HepG2 (cell line): ENCODE measurements around the gene ACSM3. TPM values are rescaled to one million over a fixed set of nuclear protein-coding genes. Genes with fewer than 3 reads are reported as not detected.
A peak's percentile ranks its signal among the peaks of the same experiment; 100 is the strongest.

Experiments used
- ATAC-seq: fragments of 200-7000 bp; cut with Tn5 transposase; 3 replicates; pipeline ENCODE4 v1.9.1; 2020; ENCODE audit warnings: mild to moderate bottlenecking, moderate library complexity
- BruUV-seq: library from RNA; stranded (reverse); fragments of 400-500 nt; replicated peaks from 2 replicates; lab custom pipeline; 2021; lab: Mats Ljungman, UMichigan
- CTCF ChIA-PET: fragments of 300-600 bp; formaldehyde crosslinking; extraction: SDS; loops from one replicate; lab custom pipeline; 2021; ENCODE audit warnings: low total read pairs, inconsistent platforms, low intra/inter-chr PET ratio; lab: Yijun Ruan, JAX
- POLR2A ChIA-PET: fragments of 350-600 bp; sonication (Branson Sonifier 250); formaldehyde crosslinking; loops from one replicate; lab custom pipeline; 2020; ENCODE audit warnings: antibody characterized with exemption, inconsistent platforms; lab: Yijun Ruan, JAX
- DNase-seq: peaks from one replicate; pipeline ENCODE4 v3.0.0-alpha.2; 2015; ENCODE audit warnings: low spot score
- FAIRE-seq: peaks from 3 replicates; lab custom pipeline; 2011; peaks lifted over from hg19 to GRCh38; lab: Jason Lieb, UNC
- H2AFZ ChIP-seq: one replicate; pipeline ENCODE4 v1.6.1; 2011; ENCODE audit warnings: low read length, inconsistent platforms
- H3K27ac ChIP-seq: fragments of 300-600 bp; 3 replicates; pipeline ENCODE4 v1.8.0; 2011; ENCODE audit warnings: mixed run types, mild to moderate bottlenecking, mixed read lengths, low read length, inconsistent platforms; ENCODE audit not compliant: insufficient read depth; ENCODE audit errors: extremely low read length
- H3K27me3 ChIP-seq, 2 experiments: fragments of 200-600 bp in 1 of 2; 2 replicates in 1 of 2; 3 replicates in 1 of 2; pipeline versions ENCODE4 v1.6.0 to v1.8.0; 2011; ENCODE audit warnings: low read length in 2 of 2, mild to moderate bottlenecking in 2 of 2, moderate library complexity in 2 of 2, inconsistent platforms in 1 of 2; ENCODE audit not compliant: insufficient read depth in 2 of 2, control insufficient read depth in 1 of 2
- H3K36me3 ChIP-seq, 2 experiments: fragments of 200-600 bp in 1 of 2; replicated peaks in 1 of 2; 2 replicates in 1 of 2; 3 replicates in 1 of 2; pipeline versions ENCODE4 v1.5.1 to v1.8.0; 2011; ENCODE audit warnings: low read length in 2 of 2, inconsistent platforms in 1 of 2; ENCODE audit not compliant: insufficient read depth in 2 of 2, control insufficient read depth in 1 of 2
- H3K4me1 ChIP-seq: 2 replicates; pipeline ENCODE4 v1.5.1; 2012; ENCODE audit warnings: low read length, inconsistent platforms; ENCODE audit not compliant: insufficient read depth
- H3K4me2 ChIP-seq: 2 replicates; pipeline ENCODE4 v1.6.0; 2011; ENCODE audit warnings: low read depth, low read length, inconsistent platforms
- H3K4me3 ChIP-seq, 3 experiments: fragments of 200-600 bp in 1 of 3; sonication (generic), shearing (Covaris generic) in 1 of 3; replicated peaks in 1 of 3; 2 replicates each; pipeline ENCODE4 v1.5.1; 2011 to 2016; ENCODE audit warnings: low read length in 3 of 3, inconsistent platforms in 2 of 3, low read depth in 2 of 3, mild to moderate bottlenecking in 2 of 3, control low read depth in 1 of 3, mixed read lengths in 1 of 3; ENCODE audit not compliant: insufficient read depth in 1 of 3
- H3K79me2 ChIP-seq: one replicate; pipeline ENCODE4 v1.6.1; 2011; ENCODE audit warnings: low read length, inconsistent platforms; ENCODE audit not compliant: insufficient read depth
- H3K9ac ChIP-seq: 2 replicates; pipeline ENCODE4 v1.6.0; 2011; ENCODE audit warnings: mild to moderate bottlenecking, low read depth, low read length, inconsistent platforms; ENCODE audit not compliant: insufficient read depth
- H3K9me3 ChIP-seq: 2 replicates; pipeline ENCODE4 v1.5.1; 2012; ENCODE audit warnings: mild to moderate bottlenecking, low read length
- H4K20me1 ChIP-seq: 2 replicates; pipeline ENCODE4 v1.6.0; 2011; ENCODE audit warnings: inconsistent platforms, mild to moderate bottlenecking, low read length, moderate library complexity; ENCODE audit not compliant: insufficient read depth
- KLF12 ChIP-seq: sonication (generic); formaldehyde crosslinking; IDR thresholded peaks from 2 replicates; pipeline ENCODE4 v1.4.0; 2020; ENCODE audit warnings: missing genetic modification reagents, borderline replicate concordance
- MLLT10 ChIP-seq: sonication (generic); formaldehyde crosslinking; IDR thresholded peaks from 2 replicates; pipeline ENCODE4 v1.4.0; 2020; ENCODE audit warnings: missing genetic modification reagents
- MZF1 ChIP-seq: sonication (generic); formaldehyde crosslinking; IDR thresholded peaks from 2 replicates; pipeline ENCODE4 v1.8.1; 2023; ENCODE audit warnings: mild to moderate bottlenecking, missing genetic modification reagents, borderline replicate concordance
- ZBTB40 ChIP-seq, 2 experiments: fragments of 450-650 bp in 1 of 2; sonication (generic) in 1 of 2; formaldehyde crosslinking in 1 of 2; IDR thresholded peaks; 2 replicates each; pipeline versions ENCODE4 v1.6.1 to v1.8.0; 2016 to 2022; ENCODE audit warnings: antibody characterized with exemption in 1 of 2, mild to moderate bottlenecking in 1 of 2, missing genetic modification reagents in 1 of 2
- whole genome bisulfite sequencing: methylation state at CpG from one replicate; pipeline ENCODE4 v1.1.6; 2017; ENCODE audit warnings: low lambda C conversion rate; 5-methylcytosine and 5-hydroxymethylcytosine counted together
- in situ Hi-C: cut with HindIII; loops from 2 replicates; pipeline ENCODE4 v1.10.0; 2017; ENCODE audit warnings: low pct_unique_long_range_greater_than_20kb; ENCODE audit not compliant: extremely low pct_ligation_motif_present
- intact Hi-C: fragments of 100-400 bp; cut with micrococcal nuclease; formaldehyde crosslinking; loops from one replicate; pipeline ENCODE4 v1.10.0; 2022; ENCODE audit not compliant: unreplicated experiment
- polyA plus RNA-seq, 8 experiments: library from polyadenylated mRNA; depleted of rRNA in 3 of 8; stranded (reverse) in 7 of 8; unstranded in 1 of 8; fragments of >200 nt; fragmentation: Illumina TruSeq in 4 of 8; extraction: Trizol in 4 of 8; gene quantifications; 2 replicates each; pipeline versions ENCODE4 v1.2.1 to v1.2.3, GENCODE V29; 2011 to 2016; ENCODE audit warnings: low read depth in 4 of 8, missing spikeins in 1 of 8, mixed read lengths in 1 of 8; ENCODE audit not compliant: insufficient read depth in 1 of 8
- total RNA-seq, 5 experiments: library from RNA; depleted of rRNA; stranded (reverse); fragments of >200 nt; fragmentation: Illumina TruSeq; extraction: Trizol; gene quantifications; 2 replicates each; pipeline ENCODE4 v1.2.3, GENCODE V29; 2016; ENCODE audit warnings: low read depth in 1 of 5
- TF ChIP-seq, protein P1 (sequence below): sonication (generic); formaldehyde crosslinking; IDR thresholded peaks from one replicate; pipeline ENCODE4 v1.5.1; 2020; ENCODE audit warnings: mild to moderate bottlenecking, missing genetic modification reagents; ENCODE audit errors: not compliant biosample characterization

The ACSM3 gene
- total and polyA plus RNA-seq, 2 of the 13 experiments (the other 11 are each of a cell fraction or from before 2014, with no cell fraction given), result 74.0 to 108 TPM

DNA sequence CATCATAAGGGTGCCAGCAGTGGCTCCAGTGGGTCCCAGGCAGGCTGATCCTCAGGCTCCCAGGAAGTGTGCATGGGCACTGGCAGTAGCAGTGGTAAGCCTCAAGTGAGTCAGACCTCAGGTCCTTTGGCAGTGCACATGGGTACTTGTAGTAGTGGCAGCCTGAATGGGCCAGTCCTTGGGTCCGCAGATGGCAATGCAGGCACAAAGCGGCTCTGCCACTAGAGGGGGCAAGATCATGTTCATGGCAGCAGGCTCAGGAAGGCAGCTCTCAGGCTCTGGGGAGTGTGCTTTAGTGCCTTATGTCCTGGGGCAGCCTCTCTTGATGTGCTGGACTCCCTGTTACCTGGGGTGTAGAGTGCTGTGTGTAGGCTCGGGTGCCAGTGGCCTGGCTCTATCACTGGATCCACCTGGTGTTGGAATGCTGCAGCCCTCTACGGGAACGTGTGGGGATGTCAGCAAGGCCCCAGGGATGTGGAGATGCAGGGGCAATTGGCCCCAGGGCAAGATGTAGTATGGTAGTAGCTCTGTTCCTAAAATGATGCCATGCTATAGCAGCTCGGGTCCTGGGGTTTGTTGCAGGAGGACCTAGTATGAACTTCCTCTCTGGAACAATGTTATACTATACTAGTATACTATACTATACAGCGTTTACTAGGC is 11.0 kb downstream of the ACSM3 start:
- intact Hi-C loops, result no loop called here
- Histone ChIP-seq H3K9me3 (no peaks in the 10 kb centered on the region), H3K4me1 (no peaks in the 10 kb centered on the region), H3K4me3 (no peak overlapping the region), H3K27me3 (no peaks in the 10 kb centered on the region), H3K4me2 (no peak overlapping the region), H2AFZ (no peak overlapping the region), H3K9ac (no peak overlapping the region), H3K79me2 (no peaks in the 10 kb centered on the region), H3K27ac (no peak overlapping the region), H3K36me3 (peaks cover 12 to 15% of the 10 kb centered on the region in 2 experiments; a peak in 4 of 5 replicates), H4K20me1 (no peaks in the 10 kb centered on the region)
- peak; percentile 100 for ATAC-seq
- FAIRE-seq, result peak; percentile 54
- 66% methylated on average over 7 of the region's 7 CpGs for WGBS
- DNase-seq, result peak; percentile 67
- ChIA-PET CTCF (interaction anchor here (1.1 kb wide), 1 partner anchor 308 kb away, joined by 3 read pairs; no protein-coding TSS in a partner anchor), POLR2A (interaction anchor here (2.1 kb wide), 1 partner anchor 11 kb away, joined by 6 read pairs; the partner anchor contains the start of gene ACSM3)
- BruUV-seq, result no TSS peak
- in situ Hi-C loops, result no loop called here
- TF ChIP-seq MLLT10 (CRISPR knock-in tag) (no peak), KLF12 (CRISPR knock-in tag) (no peak), MZF1 (no peak), ZBTB40 (IDR thresholded peaks at IDR 0.05) (no peak), ZBTB40 (CRISPR knock-in tag; IDR thresholded peaks at IDR 0.05) (no peak)
- TF ChIP-seq, protein P1, sequence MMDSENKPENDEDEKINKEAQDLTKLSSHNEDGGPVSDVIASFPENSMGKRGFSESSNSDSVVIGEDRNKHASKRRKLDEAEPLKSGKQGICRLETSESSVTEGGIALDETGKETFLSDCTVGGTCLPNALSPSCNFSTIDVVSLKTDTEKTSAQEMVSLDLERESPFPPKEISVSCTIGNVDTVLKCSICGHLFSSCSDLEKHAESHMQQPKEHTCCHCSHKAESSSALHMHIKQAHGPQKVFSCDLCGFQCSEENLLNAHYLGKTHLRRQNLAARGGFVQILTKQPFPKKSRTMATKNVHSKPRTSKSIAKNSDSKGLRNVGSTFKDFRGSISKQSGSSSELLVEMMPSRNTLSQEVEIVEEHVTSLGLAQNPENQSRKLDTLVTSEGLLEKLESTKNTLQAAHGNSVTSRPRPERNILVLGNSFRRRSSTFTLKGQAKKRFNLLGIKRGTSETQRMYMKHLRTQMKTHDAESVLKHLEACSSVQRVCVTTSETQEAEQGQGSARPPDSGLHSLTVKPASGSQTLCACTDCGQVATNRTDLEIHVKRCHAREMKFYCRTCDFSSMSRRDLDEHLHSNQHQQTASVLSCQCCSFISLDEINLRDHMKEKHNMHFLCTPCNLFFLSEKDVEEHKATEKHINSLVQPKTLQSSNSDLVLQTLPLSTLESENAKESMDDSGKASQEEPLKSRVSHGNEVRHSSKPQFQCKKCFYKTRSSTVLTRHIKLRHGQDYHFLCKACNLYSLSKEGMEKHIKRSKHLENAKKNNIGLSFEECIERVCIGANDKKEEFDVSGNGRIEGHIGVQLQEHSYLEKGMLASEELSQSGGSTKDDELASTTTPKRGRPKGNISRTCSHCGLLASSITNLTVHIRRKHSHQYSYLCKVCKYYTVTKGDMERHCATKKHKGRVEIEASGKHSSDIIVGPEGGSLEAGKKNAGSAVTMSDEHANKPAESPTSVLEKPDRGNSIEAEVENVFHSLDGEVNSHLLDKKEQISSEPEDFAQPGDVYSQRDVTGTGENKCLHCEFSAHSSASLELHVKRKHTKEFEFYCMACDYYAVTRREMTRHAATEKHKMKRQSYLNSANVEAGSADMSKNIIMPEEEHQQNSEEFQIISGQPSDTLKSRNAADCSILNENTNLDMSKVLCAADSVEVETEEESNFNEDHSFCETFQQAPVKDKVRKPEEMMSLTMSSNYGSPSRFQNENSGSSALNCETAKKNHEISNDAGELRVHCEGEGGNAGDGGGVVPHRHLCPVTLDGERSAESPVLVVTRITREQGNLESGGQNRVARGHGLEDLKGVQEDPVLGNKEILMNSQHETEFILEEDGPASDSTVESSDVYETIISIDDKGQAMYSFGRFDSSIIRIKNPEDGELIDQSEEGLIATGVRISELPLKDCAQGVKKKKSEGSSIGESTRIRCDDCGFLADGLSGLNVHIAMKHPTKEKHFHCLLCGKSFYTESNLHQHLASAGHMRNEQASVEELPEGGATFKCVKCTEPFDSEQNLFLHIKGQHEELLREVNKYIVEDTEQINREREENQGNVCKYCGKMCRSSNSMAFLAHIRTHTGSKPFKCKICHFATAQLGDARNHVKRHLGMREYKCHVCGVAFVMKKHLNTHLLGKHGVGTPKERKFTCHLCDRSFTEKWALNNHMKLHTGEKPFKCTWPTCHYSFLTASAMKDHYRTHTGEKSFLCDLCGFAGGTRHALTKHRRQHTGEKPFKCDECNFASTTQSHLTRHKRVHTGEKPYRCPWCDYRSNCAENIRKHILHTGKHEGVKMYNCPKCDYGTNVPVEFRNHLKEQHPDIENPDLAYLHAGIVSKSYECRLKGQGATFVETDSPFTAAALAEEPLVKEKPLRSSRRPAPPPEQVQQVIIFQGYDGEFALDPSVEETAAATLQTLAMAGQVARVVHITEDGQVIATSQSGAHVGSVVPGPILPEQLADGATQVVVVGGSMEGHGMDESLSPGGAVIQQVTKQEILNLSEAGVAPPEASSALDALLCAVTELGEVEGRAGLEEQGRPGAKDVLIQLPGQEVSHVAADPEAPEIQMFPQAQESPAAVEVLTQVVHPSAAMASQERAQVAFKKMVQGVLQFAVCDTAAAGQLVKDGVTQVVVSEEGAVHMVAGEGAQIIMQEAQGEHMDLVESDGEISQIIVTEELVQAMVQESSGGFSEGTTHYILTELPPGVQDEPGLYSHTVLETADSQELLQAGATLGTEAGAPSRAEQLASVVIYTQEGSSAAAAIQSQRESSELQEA (CRISPR knock-in tag), result peak; percentile 51
